NCI-H82 treated with DMSO at 0.1 percent for 48 hours (cell line): ENCODE data around the gene BHMT.

Source experiments
- DNase-seq: peaks from one replicate; lab custom pipeline; 2025; ENCODE audit not compliant: unreplicated experiment; lab: John Stamatoyannopoulos, UW

BHMT gene, protein sequence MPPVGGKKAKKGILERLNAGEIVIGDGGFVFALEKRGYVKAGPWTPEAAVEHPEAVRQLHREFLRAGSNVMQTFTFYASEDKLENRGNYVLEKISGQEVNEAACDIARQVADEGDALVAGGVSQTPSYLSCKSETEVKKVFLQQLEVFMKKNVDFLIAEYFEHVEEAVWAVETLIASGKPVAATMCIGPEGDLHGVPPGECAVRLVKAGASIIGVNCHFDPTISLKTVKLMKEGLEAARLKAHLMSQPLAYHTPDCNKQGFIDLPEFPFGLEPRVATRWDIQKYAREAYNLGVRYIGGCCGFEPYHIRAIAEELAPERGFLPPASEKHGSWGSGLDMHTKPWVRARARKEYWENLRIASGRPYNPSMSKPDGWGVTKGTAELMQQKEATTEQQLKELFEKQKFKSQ

DNA sequence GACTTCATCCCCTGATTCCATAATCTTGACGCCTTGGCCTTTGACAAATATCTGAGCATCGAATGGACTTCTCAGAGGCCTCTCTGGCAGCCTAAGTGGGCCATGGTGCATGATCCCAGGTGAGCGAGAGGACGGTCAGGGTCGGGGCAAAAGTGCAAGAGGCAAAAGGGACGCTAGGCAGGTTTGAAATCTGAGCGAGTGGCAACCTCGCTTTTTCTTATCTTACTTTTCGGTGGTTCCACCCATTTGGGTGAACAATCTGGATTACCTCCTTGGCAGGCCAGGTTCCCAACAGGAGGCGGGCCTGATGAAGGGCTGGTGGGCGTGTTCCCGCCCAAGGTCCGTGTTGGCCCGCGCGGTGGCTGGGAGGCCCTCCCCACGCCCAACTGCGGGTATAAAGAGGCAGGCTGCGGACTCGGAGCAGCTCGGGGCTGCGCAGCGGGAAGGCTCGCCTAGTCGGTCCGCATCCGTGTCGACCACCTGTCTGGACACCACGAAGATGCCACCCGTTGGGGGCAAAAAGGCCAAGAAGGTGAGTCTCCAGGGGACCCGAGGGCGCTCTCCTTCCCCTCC lies at the start of gene BHMT:
Gene BHMT (plus strand): TSS at position 423 of the 573 bp plus-strand sequence. CDS start 77 bp downstream, at position 500.
- no peak for DNase-seq

DNA sequence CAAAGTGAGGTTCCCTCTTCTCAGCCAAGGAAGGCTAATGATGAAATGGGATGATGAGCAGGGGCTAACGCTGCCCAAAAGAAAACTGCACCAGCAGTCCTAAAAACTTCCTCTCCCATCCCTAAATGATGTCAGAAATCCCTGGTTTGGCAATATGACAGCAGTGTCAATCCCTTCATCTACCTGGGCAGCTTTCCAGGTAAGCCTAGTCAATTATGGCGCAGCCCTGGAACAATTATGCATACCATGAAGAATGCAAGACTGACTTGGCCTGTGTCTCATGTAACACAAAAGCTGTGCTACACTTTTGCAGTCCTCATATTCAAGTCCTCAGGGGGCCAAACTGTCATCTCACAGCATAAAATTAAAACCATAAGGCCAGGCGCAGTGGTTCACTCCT lies 49.2 kb upstream of the BHMT start:
- DNase-seq: no peak

DNA sequence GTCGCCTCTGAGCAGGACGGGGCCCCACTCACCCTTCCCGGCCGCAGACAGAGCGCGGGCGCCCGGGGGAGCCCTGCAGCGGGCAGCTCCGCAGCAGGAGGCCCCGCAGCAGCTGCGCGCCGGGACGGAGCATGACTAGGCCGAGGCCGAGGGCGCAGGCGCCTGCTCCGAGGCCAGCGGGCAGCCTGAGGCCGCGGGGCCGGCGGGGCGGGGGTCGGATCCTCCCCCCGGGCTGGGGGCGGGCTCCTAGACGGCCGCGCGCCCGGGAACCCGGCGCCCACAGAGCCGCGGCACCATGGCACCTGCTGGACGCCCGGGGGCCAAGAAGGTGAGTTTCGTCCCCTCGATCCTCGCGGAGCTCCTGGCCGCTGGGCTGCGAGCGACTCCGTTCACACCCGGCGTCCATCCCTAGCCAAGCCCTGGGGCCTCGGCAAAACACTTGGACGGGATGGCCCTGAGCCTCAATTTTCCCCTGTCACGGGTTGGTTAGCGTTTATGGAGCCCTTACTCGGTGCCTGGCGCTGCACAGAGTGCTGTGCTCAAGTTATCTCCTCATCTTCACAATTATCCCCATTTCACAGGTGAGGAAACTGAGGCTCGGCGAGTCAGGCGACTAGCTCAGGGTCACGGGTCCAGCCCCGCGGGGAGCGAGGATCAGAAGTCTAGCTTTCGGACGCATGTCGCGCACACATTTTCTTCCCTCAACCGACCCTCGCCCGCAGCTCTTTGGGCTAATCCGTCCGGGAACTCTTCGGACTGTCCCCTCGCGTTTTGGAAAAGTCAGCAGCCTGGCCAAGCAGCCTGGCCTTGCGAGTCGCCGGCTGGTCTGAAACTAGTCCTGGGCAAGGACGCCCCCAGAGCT lies 41.9 kb upstream of the BHMT start, which contains the start of the genes BHMT2 and DMGDH:
Gene BHMT2 (plus strand): TSS at position 280 of the 862 bp plus-strand sequence. CDS start 16 bp downstream, at position 296.
Gene DMGDH (minus strand): TSS at position 187 of the 862 bp plus-strand sequence. CDS start 54 bp downstream, at position 133.
- DNase-seq: no peak

DNA sequence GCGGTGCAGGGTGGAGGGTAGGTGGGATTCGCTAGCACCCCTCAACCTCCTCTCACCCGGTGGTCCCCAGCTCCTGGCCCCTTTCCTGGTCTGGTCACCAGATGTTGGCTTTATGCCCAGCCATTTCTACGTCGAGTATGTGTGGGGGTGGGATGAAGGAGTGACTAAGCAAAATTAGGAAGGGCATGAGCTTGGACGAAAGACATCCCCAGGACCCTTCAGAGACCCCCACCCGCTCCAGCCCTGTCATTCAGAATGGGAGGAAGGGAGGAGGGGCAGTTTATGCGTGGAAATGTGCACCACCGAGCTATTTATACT lies 41.3 kb upstream of the BHMT start:
- no peak for DNase-seq

DNA sequence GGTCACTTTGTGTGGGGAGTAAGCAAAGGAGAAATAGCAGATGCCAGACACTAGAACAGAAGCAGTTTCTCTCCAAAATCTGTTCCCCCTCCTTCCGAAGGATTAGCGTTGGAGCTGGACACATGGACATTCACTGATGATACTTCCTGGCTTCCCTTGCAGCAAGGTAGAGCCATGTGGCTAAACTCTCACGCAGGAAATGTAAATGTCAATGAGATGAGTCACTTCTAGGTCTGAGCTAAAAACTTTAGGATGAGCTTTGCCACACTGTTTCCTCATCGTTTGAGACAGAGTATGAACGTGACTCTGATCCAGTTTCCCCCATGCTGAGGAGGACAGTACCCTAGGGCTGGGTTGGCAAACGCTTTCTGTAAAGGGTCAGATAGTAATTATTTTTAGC lies 37.0 kb upstream of the BHMT start:
- no peak for DNase-seq

DNA sequence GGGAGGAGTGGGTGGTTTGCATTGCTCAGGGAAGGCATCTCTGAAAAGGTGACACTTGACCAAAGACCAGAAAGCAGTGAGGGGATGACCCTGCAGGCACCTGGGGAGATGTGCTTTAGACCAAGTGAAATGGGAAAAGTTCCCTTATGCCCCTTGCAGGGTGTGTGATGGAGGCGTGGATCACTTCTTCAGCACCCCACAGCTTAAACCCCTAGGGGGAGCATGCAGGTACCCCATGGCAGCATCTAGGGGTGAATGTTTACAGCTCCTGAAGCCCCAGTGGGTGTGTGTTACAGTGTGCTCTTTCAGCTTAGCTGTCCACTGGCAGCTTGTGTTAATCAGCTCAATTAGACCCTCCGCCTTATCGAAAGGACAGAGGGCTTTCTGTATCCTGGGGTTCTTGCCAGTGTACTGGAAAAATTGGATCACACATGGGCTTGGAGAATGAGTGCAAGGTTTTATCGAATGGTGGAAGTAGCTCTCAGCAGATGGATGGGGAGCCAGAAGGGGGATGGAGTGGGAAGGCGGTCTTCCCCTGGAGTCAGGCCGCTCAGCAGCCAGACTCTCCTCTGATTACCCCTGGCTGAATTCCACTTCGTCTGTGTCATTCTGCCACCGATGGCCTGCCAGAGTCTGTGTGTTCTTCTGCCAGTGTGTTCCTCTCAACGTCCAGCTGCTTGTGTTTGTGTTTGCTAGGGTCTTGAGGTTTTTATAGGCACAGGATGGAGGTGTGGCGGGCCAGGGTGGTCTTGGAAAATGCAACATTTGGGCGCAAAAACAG lies 35.8 kb upstream of the BHMT start:
- DNase-seq: peak; percentile 49

DNA sequence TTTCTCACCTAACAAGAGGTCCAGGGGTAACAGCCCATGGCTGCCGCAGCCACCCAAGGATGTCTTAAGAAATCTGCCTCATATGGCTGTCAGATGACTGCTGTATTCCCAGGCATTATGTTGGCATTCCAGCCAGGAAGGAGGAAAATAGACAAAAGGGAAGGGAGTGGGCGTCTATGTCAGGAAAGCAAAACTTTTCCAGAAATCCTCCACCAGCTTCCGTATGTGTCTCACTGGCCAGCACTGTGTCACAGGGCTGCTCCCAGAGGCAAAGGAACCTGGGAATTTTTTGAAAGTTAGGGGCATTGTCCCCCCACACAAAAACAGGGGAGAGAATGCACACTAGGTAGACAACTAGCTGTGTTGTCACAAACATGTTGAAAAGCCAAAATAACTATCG lies 34.8 kb upstream of the BHMT start:
- no peak for DNase-seq

DNA sequence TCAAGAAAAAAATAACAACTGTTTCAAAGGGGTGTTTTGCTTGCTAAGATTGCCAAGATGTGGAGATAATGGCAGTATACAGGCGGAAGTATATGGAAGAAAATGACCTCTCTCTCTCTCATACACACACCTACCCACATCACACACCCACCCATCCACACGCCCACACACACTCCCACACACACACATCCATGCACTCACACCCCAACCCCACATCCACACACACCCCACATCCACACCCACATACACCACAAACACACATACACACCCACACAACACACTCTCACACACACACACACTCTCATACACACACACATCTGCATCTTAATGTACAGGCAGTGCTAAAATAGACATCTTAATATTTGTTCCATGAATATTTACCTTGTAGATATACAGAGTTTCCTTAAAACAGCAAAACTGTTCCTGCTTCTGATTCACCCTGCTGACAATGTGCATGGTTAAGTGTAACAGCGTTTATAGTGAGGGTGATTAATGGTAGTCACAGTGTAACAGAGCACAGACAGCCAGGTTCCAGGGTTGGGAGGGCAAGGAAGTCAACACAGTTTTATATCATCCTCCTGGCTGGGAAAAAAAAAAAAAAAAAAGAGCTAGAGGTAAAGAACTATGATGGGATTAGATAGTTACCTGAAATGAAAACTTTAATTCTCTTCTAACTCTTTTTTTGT lies 33.8 kb upstream of the BHMT start:
- no peak for DNase-seq

DNA sequence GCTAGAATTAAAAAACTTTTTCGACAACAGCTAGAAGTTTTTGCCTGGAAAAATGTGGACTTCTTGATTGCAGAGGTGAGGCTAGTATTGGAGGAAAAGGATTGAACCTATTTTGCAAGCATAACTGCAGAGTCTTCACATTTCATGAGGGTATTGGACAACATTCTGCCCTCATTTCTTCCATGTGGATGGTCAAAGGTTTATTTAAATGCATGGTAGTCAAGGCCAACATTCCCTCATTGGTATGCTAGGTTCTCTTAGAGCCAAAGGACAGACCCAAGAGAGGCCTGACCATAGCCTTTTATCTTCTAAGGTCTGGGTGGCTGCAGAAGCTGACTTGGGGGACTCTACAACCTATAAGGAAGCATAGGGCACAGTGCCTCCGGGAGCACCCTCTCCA lies 30.8 kb upstream of the BHMT start:
- no peak for DNase-seq

DNA sequence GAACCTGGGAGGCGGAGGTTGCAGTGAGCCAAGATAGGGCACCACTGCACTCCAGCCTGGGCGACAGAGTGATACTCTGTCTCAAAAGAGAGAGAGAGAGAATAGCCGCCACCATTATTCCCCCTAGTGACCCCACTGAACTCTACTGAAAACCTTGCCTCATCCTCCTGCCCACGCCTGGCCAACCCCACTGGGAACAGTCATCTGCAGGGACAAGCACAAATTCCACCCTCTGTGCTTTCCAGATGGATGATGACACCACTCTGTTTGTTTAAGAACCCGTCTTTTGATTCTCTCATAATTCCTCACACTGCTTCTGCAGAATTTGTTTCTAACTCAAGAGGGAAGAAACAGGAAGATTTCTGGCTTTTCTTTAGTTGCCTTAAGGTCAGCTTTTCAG lies 29.8 kb upstream of the BHMT start:
- no peak for DNase-seq

DNA sequence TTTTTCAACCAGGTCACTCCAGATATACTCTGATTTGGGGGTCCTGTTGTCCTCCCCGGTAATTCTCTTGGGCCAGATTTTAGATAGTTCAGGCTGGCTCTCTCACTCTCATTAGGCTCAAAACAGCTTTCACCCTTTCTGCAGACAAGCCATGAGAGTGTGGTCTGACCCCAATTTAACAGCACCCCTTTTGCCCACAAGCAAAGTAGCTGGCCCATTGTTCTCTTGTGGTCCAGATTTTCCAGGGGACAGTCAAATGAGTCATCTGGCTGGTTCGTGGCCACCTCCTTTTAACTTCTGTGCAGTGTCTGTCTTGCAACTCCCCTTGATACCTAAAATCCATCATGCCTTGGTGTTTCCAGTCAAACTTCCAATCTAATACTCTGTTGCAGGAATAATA lies 25.5 kb upstream of the BHMT start:
- DNase-seq: no peak

DNA sequence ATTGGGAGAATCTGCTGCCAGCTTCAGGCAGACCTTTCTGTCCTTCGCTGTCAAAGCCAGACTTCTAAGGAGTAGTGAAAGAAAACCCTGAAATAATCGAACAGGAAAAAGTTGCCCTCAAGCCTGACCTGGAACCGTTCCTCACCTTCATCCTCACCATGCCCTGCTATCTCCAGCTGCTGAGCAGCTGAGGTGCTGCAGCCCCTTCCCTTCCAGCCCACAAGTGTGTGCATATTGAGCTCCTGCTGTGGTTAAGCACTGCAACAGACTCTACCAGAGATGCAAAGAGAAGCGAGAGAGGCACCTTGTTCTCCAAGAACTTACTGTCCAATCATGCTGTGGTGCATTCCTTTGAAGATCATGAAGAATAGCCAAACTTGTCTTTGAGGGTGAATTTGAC lies 23.1 kb upstream of the BHMT start:
- DNase-seq: no peak

DNA sequence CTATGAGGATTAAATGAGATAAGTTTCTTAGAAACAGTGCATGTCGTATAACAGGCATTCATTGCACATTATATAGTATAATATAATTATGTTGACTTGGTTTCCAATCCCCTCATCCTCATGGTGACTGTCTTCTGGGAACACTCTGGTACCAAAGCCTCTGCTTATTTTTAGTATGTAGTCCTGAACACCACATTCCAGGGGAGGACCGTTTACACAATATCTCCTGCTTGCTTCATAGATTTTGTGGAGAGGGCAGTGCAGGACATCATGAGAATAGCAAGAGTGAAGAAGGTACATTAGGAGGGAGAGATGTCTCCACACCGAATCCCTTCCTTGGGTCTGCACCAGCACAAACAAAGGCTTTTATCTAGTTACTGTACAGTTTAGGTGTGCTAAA lies 20.5 kb upstream of the BHMT start:
- DNase-seq: no peak

DNA sequence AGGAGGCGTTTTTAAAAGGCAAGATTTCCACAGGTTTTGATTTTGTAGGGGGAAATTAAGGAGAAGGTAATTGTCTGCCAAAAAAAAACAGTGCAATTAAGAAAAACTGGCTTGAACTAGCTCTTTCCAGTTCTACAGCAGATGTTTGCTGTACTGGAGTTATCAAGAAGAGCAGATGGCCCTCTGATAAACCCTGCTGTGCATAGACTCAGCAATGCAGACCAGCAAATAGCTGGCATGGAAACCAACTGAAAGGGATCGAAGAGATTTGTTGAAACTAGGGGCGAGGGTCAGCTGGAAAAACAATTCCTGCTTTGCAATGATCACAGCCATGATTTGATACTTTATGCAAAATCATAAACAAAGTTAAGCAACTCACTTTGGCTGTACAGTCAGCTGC lies 17.8 kb upstream of the BHMT start:
- peak; percentile 74 for DNase-seq

DNA sequence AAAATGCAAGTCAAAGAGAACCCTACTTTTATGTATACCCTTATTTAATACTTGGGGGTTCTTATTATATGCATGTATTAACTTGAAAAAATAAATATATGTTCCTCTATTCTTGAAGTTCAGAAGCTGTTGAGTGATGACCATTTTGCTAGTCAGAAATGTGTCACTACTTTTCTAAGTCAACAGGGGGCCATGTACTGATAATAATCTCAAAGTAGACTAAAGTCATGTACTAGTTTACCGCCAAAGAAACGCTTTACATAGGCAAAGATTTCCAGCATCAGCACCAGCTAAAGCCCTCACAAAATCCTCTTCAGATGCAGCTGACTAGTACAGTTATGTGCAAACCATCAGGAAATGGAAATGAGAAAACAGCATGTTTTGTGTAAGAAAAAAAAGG lies 5.7 kb upstream of the BHMT start:
- no peak for DNase-seq

DNA sequence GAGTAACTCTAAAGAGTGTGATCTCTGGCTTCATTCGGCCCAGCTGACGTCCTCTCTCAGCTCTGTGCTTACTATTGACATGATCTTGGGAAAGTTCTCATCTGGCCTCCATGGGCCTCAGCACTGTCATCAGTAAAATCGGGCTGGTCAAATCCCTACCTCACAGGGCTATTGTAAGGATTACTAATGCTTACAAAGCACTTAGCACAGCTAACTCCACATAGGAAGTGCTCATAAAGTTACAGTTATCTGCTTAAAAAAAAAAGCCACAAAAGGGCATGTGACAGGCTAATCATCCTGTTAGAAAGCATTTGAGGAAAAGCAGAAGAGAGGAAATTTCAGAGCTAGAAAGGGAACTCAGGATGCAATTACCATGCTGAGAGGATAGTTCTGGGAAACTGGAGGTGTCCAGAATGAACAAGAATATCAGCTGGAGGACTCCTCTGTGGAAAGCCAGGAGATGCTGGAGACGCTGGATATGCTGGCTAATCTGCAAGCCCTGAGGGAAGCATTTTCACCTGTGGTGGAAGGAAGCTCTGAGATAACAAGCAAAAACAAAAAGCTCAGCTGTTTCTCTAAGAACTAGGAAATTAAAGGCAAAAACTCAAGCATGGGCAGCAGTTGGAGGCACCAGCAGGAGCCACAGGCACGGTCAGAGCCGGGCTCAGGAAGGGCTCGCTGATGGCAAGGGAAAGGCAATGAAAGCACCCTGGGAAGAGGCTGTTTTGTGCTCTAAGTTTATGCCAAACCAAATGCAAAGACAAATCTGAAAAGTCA lies 4.4 kb upstream of the BHMT start:
- DNase-seq: peak; percentile 5

DNA sequence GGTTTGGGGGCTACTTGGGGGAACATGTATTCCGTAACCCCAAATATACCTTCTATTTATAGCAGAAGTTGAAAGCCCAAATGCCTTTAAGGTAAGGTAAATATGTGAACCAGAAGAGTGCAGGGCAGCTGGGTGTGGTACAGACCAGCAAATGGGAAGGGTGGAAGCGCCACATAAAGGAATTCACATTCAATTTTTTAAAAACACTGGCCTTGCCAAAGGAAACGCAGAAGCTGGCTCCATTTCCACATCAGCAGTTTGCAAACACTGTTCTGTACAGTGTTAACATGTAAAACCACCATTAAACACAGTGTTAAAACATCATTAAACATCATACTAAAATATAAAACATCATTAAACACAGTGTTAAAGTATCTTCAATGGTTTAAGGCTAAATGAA lies 3.5 kb upstream of the BHMT start:
- DNase-seq: no peak

DNA sequence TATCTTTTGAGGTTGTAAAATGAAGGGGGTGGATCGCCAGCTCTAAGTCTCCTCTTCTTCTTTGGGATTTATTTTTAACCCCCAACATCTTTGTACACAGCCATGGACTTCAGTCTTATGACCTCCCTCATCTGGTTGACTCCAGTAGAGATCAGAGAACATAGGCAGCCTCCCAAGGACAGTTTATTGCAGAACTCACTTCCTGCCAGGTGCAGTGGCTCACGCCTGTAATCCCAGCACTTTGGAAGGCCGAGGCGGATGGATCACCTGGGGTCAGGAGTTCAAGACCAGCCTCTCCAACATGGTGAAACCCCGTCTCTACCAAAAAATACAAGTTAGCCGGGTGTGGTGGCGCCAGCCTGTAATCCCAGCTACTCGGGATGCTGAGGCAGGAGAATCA lies 2.8 kb upstream of the BHMT start:
- no peak for DNase-seq
